RWPE1 (cell line): Measurements from ENCODE around the gene ITPK1.

Source experiments
- CTCF ChIA-PET: fragments of 350-600 bp; sonication (Branson Sonifier 250); formaldehyde crosslinking; extraction: SDS; loops from one replicate; lab custom pipeline; 2021; lab: Yijun Ruan, JAX
- POLR2A ChIA-PET: fragments of 400-600 bp; formaldehyde crosslinking; extraction: SDS; loops from one replicate; lab custom pipeline; 2020; ENCODE audit warnings: antibody characterized with exemption; ENCODE audit not compliant: low non-redundant PET; lab: Yijun Ruan, JAX
- DNase-seq: peaks from one replicate; pipeline ENCODE4 v3.0.0; 2012; ENCODE audit warnings: low spot score
- H3K27ac ChIP-seq: fragments of 450-650 bp; 2 replicates; pipeline ENCODE4 v1.5.1; 2017
- CTCF ChIP-seq: fragments of 450-650 bp; conservative IDR thresholded peaks from 2 replicates; pipeline ENCODE4 v1.5.1; 2017; ENCODE audit warnings: low read depth, mild to moderate bottlenecking

The ITPK1 gene

GRCh38 chr14:93120517-93120916 is 4.8 kb upstream of the ITPK1 start:
- ChIA-PET CTCF (no interaction called here), POLR2A (interaction anchor here (0.6 kb wide), 1 partner anchor 109 kb away, joined by 3 read pairs; no protein-coding TSS in a partner anchor)
- TF ChIP-seq CTCF = no peak
- no peak overlapping the region for H3K27ac ChIP-seq
- DNase-seq = no peak

GRCh38 chr14:93116676-93117200 is 1.0 kb upstream of the ITPK1 start:
- CTCF ChIA-PET = interaction anchor here (0.7 to 0.9 kb wide), 3 partner anchors 13 to 231 kb away, joined by 3 to 4 read pairs (median 3); no protein-coding TSS in a partner anchor
- no peak for TF ChIP-seq CTCF
- no peak for DNase-seq
- POLR2A ChIA-PET = no interaction called here
- peak overlapping the region; percentile 96 for H3K27ac ChIP-seq

GRCh38 chr14:93115069-93115820 is 480 bp downstream of the ITPK1 start:
- ChIA-PET POLR2A (interaction anchor here (0.6 kb wide), 2 partner anchors 87 to 103 kb away, joined by 4 to 6 read pairs; no protein-coding TSS in a partner anchor), CTCF (interaction anchor here (0.6 to 2.7 kb wide), 6 partner anchors 45 to 203 kb away, joined by 3 to 10 read pairs (median 3); no protein-coding TSS in a partner anchor)
- peak; percentile 79 for DNase-seq
- H3K27ac ChIP-seq = peak overlapping the region; percentile 96
- TF ChIP-seq CTCF = no peak

- DNase-seq = no peak
- POLR2A ChIA-PET = interaction anchor here (0.6 kb wide), 1 partner anchor 88 kb away, joined by 6 read pairs; no protein-coding TSS in a partner anchor
- no peak for TF ChIP-seq CTCF
- CTCF ChIA-PET = interaction anchor here (0.6 to 2.7 kb wide), 5 partner anchors 46 to 168 kb away, joined by 3 to 10 read pairs (median 3); no protein-coding TSS in a partner anchor
- peak overlapping the region; percentile 96 for H3K27ac ChIP-seq
These were observed 1.0 kb downstream of the ITPK1 start for GRCh38 chr14:93114713-93115068.

GRCh38 chr14:93114068-93114710 is 1.5 kb downstream of the ITPK1 start:
- POLR2A ChIA-PET = interaction anchor here (0.6 kb wide), 1 partner anchor 88 kb away, joined by 6 read pairs; no protein-coding TSS in a partner anchor
- DNase-seq = no peak
- TF ChIP-seq CTCF = no peak
- peak overlapping the region; percentile 96 for H3K27ac ChIP-seq
- CTCF ChIA-PET = interaction anchor here (0.6 to 2.7 kb wide), 8 partner anchors 9 to 912 kb away, joined by 3 to 13 read pairs (median 8); partner anchors contain the start of gene OTUB2

- POLR2A ChIA-PET = no interaction called here
- CTCF ChIA-PET = interaction anchor here (0.6 to 2.7 kb wide), 20 partner anchors 9 to 912 kb away, joined by 3 to 13 read pairs (median 4); partner anchors contain the start of gene OTUB2
- H3K27ac ChIP-seq = peak overlapping the region; percentile 96
These were observed 2.1 kb downstream of the ITPK1 start for GRCh38 chr14:93113678-93114067.

More at GRCh38 chr14:93113678-93114067, 2.1 kb downstream of the ITPK1 start:
- no peak for TF ChIP-seq CTCF
- DNase-seq = no peak
